Endodermal cell (in vitro differentiated cells): ENCODE data around the gene CEACAM19. TPM values are rescaled to one million over a fixed set of nuclear protein-coding genes. Genes with fewer than 3 reads are reported as not detected.

Source experiments
- DNase-seq: peaks from one replicate; pipeline ENCODE4 v3.0.0-alpha.2; 2017
- H3K27ac ChIP-seq: 2 replicates; pipeline ENCODE4 v1.5.1; 2013; ENCODE audit warnings: mild to moderate bottlenecking, low read depth, low read length, moderate library complexity
- H3K27me3 ChIP-seq: 2 replicates; pipeline ENCODE4 v1.6.1; 2013; ENCODE audit warnings: mild to moderate bottlenecking, low read length, moderate library complexity; ENCODE audit not compliant: insufficient read depth, control insufficient read depth, poor library complexity, severe bottlenecking
- H3K36me3 ChIP-seq: 2 replicates; pipeline ENCODE4 v1.7.0; 2013; ENCODE audit warnings: mild to moderate bottlenecking, low read length, moderate library complexity; ENCODE audit not compliant: control insufficient read depth, insufficient read depth
- H3K4me1 ChIP-seq: one replicate; pipeline ENCODE4 v1.7.0; 2013; ENCODE audit warnings: low read length; ENCODE audit not compliant: control insufficient read depth, insufficient read depth
- H3K4me3 ChIP-seq: 2 replicates; pipeline ENCODE4 v1.5.1; 2013; ENCODE audit warnings: mild to moderate bottlenecking, low read length, moderate library complexity
- H3K9ac ChIP-seq: 2 replicates; pipeline ENCODE4 v1.6.1; 2013; ENCODE audit warnings: mild to moderate bottlenecking, low read length, moderate library complexity; ENCODE audit not compliant: poor library complexity, severe bottlenecking; ENCODE audit errors: extremely low read depth
- H3K9me3 ChIP-seq: 2 replicates; pipeline ENCODE4 v1.6.1; 2013; ENCODE audit warnings: mild to moderate bottlenecking, low read length, moderate library complexity; ENCODE audit not compliant: control insufficient read depth
- H3K27ac Mint-ChIP-seq: 2 replicates; pipeline ENCODE4 v1.8.0; 2020; ENCODE audit warnings: mixed read lengths
- H3K27me3 Mint-ChIP-seq: 2 replicates; pipeline ENCODE4 v1.8.0; 2021; ENCODE audit warnings: mild to moderate bottlenecking, mixed read lengths; ENCODE audit not compliant: insufficient read depth
- H3K36me3 Mint-ChIP-seq: 2 replicates; pipeline ENCODE4 v1.8.0; 2020; ENCODE audit warnings: low read depth, mixed read lengths
- H3K4me1 Mint-ChIP-seq: 2 replicates; pipeline ENCODE4 v1.8.0; 2020; ENCODE audit warnings: mixed read lengths
- H3K4me3 Mint-ChIP-seq: 2 replicates; pipeline ENCODE4 v1.8.0; 2020; ENCODE audit warnings: mild to moderate bottlenecking, moderate library complexity, mixed read lengths
- H3K9me3 Mint-ChIP-seq: 2 replicates; pipeline ENCODE4 v1.8.0; 2020; ENCODE audit warnings: mild to moderate bottlenecking, mixed read lengths
- WGBS, 2 experiments: methylation state at CpG; one replicate each; pipeline versions ENCODE4 v1.1.5 to v1.1.7; 2013; ENCODE audit warnings: missing lambda C conversion rate in 2 of 2, mixed read lengths in 1 of 2; ENCODE audit not compliant: insufficient coverage in 1 of 2, insufficient read length in 1 of 2; 5-methylcytosine and 5-hydroxymethylcytosine counted together
- microRNA-seq: library from miRNA; unstranded; fragments of <30 nt; microRNA quantifications from one replicate; pipeline ENCODE4 v1.2.0, GENCODE V29; 2020; ENCODE audit warnings: borderline microRNAs expressed
- total RNA-seq, 2 donors: library from RNA; stranded (reverse); fragmentation: NEBNext Ultra II Directional in 1 of 2; extraction: Animal tissue kit (Norgen Biotek cat#: 25700) in 1 of 2; gene quantifications; 2 replicates in 1 of 2; 3 replicates in 1 of 2; pipeline ENCODE4 v1.2.1, GENCODE V29; 2021
- TF ChIP-seq, protein P1 (sequence below): fragments of 200-600 bp; sonication (generic); conservative IDR thresholded peaks from 2 replicates; pipeline ENCODE4 v1.5.0; 2021; ENCODE audit warnings: antibody characterized with exemption, mild to moderate bottlenecking

The CEACAM19 gene
- total RNA-seq, 2 donors from 2014 or later = 2.2 to 2.8 TPM

DNA sequence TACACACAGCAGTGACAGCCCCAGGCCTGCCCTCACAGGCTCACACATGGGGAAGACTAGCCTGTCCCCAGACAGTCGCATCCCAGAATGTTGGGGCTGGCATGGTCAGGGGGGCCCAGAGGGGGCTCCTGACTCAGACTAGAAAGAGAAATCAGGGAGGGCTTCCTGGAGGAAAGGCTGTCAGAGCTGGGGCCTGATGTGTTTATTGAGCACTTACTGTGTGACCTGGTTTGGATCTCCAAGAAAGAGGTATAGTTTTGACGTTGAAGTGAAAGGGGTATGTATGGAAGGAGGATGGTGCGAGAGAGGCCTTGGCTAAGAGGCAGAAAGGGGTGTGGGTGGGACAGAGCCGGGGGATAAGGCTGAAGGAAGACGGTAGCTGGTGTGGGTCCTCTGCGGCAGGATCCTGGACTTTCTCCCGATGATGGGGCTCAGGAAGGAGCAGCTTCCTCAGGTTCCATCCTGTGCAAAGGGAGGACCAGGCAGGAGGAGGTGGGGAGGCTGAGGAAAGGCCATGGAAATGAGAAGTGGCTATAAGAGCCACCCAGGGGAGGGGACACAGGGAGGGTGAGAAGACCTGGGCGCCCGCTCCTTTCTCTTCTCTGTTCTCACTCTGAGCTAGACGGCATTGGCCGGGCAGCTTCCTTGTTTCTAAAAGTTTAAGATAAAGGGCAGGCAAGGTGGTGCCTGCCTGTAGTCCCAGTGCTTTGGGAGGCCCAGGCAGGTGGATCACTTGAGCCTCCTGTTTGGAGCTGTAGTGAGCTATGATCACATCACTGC is 61.1 kb downstream of the CEACAM19 start:
- Histone ChIP-seq H3K27me3 (no peaks in the 10 kb centered on the region), H3K9ac (no peak overlapping the region), H3K27ac (no peak overlapping the region), H3K4me3 (no peak overlapping the region), H3K9me3 (no peaks in the 10 kb centered on the region), H3K4me1 (no peaks in the 10 kb centered on the region), H3K36me3 (no peaks in the 10 kb centered on the region)
- Mint-ChIP-seq H3K4me3 (no peak overlapping the region), H3K36me3 (no peaks in the 10 kb centered on the region), H3K4me1 (peaks cover 2% of the 10 kb centered on the region), H3K27me3 (peaks cover 14% of the 10 kb centered on the region), H3K9me3 (no peaks in the 10 kb centered on the region), H3K27ac (no peak overlapping the region)
- 79 to 83% methylated on average over 6 to 11 of the region's 11 CpGs for WGBS, 2 experiments
- TF ChIP-seq, protein P1, sequence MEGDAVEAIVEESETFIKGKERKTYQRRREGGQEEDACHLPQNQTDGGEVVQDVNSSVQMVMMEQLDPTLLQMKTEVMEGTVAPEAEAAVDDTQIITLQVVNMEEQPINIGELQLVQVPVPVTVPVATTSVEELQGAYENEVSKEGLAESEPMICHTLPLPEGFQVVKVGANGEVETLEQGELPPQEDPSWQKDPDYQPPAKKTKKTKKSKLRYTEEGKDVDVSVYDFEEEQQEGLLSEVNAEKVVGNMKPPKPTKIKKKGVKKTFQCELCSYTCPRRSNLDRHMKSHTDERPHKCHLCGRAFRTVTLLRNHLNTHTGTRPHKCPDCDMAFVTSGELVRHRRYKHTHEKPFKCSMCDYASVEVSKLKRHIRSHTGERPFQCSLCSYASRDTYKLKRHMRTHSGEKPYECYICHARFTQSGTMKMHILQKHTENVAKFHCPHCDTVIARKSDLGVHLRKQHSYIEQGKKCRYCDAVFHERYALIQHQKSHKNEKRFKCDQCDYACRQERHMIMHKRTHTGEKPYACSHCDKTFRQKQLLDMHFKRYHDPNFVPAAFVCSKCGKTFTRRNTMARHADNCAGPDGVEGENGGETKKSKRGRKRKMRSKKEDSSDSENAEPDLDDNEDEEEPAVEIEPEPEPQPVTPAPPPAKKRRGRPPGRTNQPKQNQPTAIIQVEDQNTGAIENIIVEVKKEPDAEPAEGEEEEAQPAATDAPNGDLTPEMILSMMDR = no peak
- DNase-seq = no peak

Small RNA genes within 50 kb of the gene (microRNA-seq; reads per million reads assigned to microRNA genes)
- gene MIR4531 = not detected

Other genes with a start within 250 kb of the CEACAM19 start
- gene ZNF229, start 223.0 kb upstream of the CEACAM19 start, total RNA-seq = 10 to 100 TPM in 1 of 2 donors, 1 to 10 TPM in 1; 3.1 to 12.1 TPM
- 10 to 100 TPM in 1 of 2 donors, 1 to 10 TPM in 1; 10.0 to 12.9 TPM for gene ZNF180, start 171.0 kb upstream of the CEACAM19 start, total RNA-seq
- not detected for gene CEACAM20, start 141.8 kb upstream of the CEACAM19 start, total RNA-seq
- gene IGSF23, start 57.9 kb upstream of the CEACAM19 start, total RNA-seq = not detected
- 10 to 100 TPM; 21.2 to 31.6 TPM for gene PVR, start 27.6 kb upstream of the CEACAM19 start, total RNA-seq
- not detected for gene CEACAM16, start 27.7 kb downstream of the CEACAM19 start, total RNA-seq
- 1 to 10 TPM; 1.8 to 6.2 TPM for gene BCL3, start 77.2 kb downstream of the CEACAM19 start, total RNA-seq
- 10 to 100 TPM in 1 of 2 donors, 1 to 10 TPM in 1; 6.6 to 15.5 TPM for gene CBLC, start 106.4 kb downstream of the CEACAM19 start, total RNA-seq
- 10 to 100 TPM; 62.9 to 64.0 TPM for gene BCAM, start 137.6 kb downstream of the CEACAM19 start, total RNA-seq
- gene NECTIN2, start 174.8 kb downstream of the CEACAM19 start, total RNA-seq = 100 to 1,000 TPM; 248 to 260 TPM
- 10 to 100 TPM; 88.1 to 93.8 TPM for gene TOMM40, start 219.8 kb downstream of the CEACAM19 start, total RNA-seq
- 1,000 to 10,000 TPM; 2,216 to 2,598 TPM for gene APOE, start 234.3 kb downstream of the CEACAM19 start, total RNA-seq
- 1,000 to 10,000 TPM in 1 of 2 donors, 100 to 1,000 TPM in 1; 914 to 1,040 TPM for gene APOC1, start 243.1 kb downstream of the CEACAM19 start, total RNA-seq